Fibroblast of skin of back (primary cell): ENCODE measurements around the gene ARID1B.

Experiments
- DNase-seq: peaks from one replicate; pipeline ENCODE4 v3.0.0-alpha.2; 2013

Gene ARID1B

GRCh38 chr6:157230910-157231309 is 453.7 kb downstream of the ARID1B start:
- DNase-seq: no peak

- no peak for DNase-seq
These were observed 455.1 kb downstream of the ARID1B start for GRCh38 chr6:157232161-157232895.

DNA sequence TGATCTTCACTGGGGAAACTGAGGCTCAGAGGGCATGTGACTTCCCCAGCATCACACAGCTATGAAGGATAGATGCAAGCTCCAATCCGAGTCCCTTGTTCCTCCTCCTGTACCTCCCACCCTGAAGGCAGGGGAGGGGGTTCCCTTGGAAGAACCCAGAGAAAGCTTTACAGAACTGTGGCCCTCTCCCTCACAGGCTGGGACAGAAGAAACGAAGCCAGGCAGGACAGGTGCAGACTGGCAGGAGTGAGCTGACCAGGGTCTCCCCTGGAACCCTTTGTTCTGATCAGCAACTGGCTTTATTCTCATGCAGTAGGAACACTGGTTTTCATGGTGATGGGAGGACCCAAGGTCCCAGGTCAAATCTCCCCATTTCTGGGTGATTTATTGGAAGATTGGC is 456.0 kb downstream of the ARID1B start:
- no peak for DNase-seq

- DNase-seq: no peak
These were observed 456.5 kb downstream of the ARID1B start for GRCh38 chr6:157233686-157234085.

GRCh38 chr6:157235600-157236039 is 458.4 kb downstream of the ARID1B start:
- DNase-seq: peak; percentile 53

DNA sequence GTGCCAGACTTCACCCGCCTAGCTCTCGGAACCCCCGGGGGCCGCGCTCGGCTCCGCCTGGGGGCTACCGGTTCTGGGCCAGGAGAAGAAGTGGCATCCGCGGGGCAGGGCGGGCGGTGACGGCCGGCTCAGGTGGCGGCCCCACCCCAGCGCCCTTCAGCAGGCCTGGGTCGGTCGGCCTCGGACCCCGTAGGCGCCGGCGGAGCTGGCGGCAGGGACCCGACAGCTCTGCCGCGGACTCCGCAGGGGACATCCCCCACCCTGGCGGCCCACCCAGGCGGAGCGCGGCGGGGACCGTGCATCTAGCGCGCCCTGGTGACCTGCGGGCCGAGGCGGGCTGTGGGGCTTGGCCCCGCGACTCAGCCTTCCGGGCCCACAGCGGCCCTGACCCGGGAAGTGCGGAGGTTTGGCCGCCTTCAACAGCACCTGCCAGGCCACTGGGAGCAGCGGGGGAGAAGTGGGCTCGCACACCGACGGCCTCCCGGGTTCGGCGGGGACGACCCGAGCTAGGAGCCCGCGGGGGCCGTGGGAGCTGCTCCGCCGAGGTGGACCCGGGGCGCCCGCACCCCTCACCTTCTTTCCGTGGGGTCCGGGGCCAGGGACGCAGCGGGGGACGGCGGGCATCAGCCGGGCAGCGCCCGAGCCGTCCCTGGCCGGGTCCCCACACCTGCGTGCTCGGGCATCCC is 459.0 kb downstream of the ARID1B start:
- DNase-seq: no peak

GRCh38 chr6:157238346-157238745 is 461.2 kb downstream of the ARID1B start:
- DNase-seq: no peak

DNA sequence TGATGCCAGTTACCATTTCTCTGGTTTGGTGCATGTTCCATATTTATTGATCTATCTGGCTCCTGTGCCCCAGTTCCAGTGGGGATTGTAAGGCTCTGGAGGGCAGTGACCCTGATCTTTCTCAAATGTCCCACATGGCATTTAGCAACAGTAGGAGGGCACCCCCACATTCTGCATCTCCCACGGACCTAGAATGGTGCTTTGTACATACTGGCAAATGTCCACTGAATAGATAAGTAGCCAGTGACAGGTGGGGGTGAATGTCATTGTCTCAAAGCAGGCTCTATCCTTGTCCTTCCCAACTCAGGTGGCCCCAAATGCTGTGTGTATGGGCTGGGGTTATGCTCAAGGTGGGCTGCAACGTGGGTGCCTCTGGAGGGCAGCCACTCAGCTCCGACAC is 462.0 kb downstream of the ARID1B start:
- DNase-seq: no peak

GRCh38 chr6:157239671-157240058 is 462.5 kb downstream of the ARID1B start:
- DNase-seq: no peak

DNA sequence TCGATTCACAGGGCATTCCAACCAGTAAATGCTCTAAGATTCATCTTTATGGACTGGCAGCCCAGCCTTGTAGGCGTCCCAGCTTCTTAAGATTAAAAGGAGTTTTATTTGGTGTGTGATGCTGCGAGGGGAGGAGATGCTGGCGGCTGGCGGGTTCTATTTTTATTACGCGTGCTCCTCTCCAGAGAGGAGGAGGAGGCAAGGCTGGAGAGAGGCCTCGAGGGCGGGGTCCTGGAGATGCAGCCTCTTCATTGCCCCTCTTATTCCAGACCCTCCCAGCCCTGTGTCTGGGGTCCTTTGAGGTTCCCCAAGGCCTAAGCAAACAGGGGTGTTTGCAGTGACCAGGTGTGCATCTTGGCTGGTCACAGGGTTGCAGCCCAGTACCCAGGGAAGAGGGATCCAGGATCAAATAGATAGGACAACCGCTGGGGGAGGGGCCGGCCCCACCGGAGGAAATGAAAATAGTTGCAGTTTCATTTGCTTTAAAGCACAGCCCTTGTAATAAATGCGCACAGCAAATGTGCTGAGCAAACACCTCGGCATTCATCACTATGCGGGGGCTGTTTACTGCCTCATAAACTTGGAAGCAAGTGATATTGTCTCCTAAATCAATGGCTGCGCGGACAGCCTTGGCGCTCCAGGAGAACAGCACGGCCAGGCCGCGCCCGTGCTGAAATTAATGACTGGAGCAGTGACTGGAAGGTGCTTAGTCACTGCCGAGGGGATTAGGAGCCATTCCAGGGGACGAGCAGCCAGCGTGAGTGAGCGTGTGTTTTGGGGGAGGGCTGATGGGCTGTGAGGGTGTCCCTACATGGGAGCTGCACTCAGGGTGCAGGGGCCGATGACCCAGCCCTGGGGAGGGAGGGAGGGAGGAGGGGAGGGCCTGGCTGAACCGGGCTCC is 463.1 kb downstream of the ARID1B start:
- DNase-seq: peak; percentile 61

GRCh38 chr6:157240960-157241311 is 463.8 kb downstream of the ARID1B start:
- DNase-seq: no peak

DNA sequence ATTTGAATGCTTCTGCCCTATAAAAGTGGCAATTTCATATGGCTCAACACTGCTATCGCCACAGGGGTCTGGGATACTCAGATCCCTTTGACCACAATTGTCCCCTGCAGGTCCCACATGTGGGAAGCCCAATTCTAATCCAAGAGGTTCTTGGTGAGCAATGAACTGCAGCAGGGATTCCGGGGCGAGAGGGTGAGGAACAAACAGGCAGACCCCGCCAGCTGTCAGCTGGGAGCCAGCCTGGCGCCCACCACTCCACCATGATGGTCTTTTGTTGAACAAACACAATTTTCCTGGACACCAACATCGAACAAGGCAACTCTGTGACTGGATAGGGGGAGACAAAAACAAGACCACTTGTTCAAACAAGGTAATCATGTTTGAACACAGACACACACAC is 465.6 kb downstream of the ARID1B start:
- no peak for DNase-seq

DNA sequence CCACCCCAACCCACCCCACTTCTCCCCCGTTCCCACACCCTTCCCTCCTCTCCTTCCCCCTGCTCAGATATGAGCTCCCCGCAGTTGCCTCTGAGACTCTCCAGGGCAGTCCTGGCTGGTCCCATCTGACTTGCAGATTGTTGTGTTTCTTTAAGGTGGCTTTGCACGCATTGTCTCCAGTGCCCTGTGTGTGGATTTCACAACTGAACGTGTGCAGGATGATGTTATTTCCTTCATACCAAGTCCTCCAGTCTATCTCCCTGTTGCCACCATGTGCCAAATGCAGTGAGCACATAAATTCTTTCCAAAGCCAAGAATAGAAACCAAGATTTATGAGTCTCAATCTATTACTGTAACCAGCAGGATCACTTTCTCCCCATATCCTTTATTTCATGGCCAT is 467.0 kb downstream of the ARID1B start:
- peak; percentile 82 for DNase-seq

DNA sequence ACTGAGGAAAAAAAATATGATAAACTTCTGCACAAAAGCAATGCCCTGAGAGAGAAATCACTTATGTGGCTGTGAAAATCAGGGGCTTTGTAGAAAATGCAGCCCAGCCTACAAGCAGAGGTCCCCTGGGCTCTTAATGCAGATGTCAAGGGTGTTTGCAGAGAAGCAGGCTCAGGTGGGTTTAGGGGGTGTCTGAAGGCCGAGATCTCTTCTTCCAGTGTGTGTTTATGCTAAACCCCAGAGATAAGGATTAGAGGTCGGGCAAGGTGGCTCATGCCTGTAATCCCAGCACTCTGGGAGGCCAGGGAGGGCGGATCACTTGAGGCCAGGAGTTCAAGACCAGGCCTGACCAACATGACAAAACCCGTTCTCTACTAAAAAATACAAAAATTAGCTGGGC is 467.6 kb downstream of the ARID1B start:
- no peak for DNase-seq

- no peak for DNase-seq
These were observed 468.3 kb downstream of the ARID1B start for GRCh38 chr6:157245436-157245835.

- no peak for DNase-seq
These were observed 469.0 kb downstream of the ARID1B start for GRCh38 chr6:157246048-157246630.

DNA sequence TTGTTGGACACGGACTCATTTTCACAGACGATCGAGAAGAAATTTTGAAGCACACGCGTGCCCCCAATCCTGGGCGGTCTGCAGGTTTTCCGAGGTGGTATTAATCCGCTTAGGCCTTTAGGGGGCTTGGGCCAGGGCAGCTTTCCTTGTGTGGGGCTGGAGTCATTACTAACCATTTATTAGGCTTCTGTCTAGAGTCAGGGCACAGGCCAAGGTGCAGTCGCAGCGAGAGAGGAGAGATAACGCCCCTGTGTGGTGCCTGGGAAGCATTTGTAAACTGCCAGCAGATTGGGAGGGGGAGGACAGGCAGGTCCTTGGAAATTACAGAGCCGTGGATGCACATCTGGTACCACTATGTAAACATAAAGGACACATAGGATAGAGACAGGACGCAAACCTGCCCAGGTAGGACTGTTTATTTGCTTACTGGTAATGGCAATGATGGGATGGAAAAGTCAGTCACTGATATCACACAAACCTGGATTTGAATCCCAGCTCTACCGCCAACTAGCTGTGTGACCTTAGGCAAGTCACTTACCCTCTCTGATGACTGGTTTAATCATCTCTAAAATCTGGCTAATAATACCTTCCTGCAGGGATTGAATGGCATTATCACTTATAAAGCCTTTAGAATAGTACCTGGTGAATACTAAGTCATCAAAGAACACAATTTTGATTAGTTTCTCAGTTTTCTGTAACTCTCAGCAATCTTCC is 469.8 kb downstream of the ARID1B start:
- no peak for DNase-seq

GRCh38 chr6:157248264-157248663 is 471.1 kb downstream of the ARID1B start:
- DNase-seq: no peak

DNA sequence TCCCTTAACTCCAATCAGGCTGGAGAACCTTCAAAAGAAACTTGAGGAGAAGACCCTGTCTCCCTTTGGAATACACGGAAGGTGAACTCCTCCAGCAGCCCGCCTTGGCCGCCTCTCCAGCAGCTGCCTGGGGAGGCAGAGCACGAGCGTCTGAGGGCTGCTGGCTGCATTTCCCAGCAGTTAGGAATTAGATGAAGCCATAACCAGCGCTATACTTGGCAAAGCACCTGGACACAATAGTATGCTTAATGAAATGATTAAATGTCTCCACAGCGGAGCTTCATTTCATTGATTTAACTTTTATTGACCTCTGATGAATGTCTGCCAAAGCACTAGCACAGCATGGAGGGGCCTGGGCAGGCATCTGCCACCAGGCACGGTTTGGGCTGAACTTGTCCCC is 472.6 kb downstream of the ARID1B start:
- no peak for DNase-seq

DNA sequence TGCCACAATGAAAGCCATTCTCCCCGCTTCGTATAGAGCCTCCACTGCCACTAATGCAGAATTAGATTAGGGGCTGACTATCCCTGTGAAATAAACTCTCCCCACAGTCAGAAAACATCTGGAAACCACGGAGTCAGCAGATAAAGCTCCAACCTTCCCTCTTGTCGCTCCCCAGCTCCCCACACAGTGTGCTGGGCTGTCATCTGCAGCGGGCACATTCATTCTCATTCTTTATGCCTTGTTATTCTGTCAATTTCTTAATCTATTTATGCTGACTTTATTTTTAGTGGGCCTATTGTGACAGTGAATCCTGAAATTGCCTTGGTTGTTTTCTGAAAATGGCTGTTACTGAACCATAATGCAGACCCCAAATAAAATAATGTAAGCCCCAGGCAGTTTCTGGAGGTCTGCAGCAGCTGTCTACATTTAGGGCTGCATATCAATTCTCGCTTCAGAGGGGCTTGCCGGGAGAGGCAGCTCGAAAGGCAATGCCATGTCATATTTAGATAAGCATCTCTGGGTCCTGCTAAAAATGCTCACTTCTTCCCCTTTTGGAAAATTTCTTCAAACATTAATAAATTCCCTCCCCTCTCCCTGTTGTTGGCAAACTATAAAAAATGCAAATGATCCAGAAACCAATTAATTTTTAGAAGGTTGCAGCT is 474.5 kb downstream of the ARID1B start:
- no peak for DNase-seq

- DNase-seq: no peak
These were observed 475.8 kb downstream of the ARID1B start for GRCh38 chr6:157253017-157253416.

GRCh38 chr6:157253699-157254098 is 476.5 kb downstream of the ARID1B start:
- DNase-seq: no peak
